Bone marrow (tissue), 2 donors: ENCODE measurements around the gene SLC39A11.
"Not testable (repeated sequence)": the region's sequence is repeated elsewhere in the genome, so short reads cannot be mapped to it uniquely, and the experiment has no call there.

ENCODE experiments used
- DNase-seq, 2 donors: peaks; one replicate each; lab custom pipeline; 2025; lab: John Stamatoyannopoulos, UW

The SLC39A11 gene

GRCh38 chr17:72714357-72714966, 378.0 kb downstream of the SLC39A11 start:
- DNase-seq: no peak

- no peak for DNase-seq
Measured at GRCh38 chr17:72713701-72714100, 378.8 kb downstream of the SLC39A11 start.

- DNase-seq: no peak
Measured at GRCh38 chr17:72711521-72712310, 380.8 kb downstream of the SLC39A11 start.

GRCh38 chr17:72710834-72711233, 381.7 kb downstream of the SLC39A11 start:
- no peak for DNase-seq

- DNase-seq: no peak
Measured at GRCh38 chr17:72710202-72710601, 382.3 kb downstream of the SLC39A11 start.

- DNase-seq: not testable (repeated sequence)
Measured at GRCh38 chr17:72708682-72709081, 383.8 kb downstream of the SLC39A11 start.

GRCh38 chr17:72707881-72708280, 384.6 kb downstream of the SLC39A11 start:
- DNase-seq: no peak

- DNase-seq: no peak
Measured at GRCh38 chr17:72706396-72706981, 386.0 kb downstream of the SLC39A11 start.

GRCh38 chr17:72705905-72706395, 386.5 kb downstream of the SLC39A11 start:
- DNase-seq: no peak

- no peak for DNase-seq
Measured at GRCh38 chr17:72702998-72703397, 389.5 kb downstream of the SLC39A11 start.

- no peak for DNase-seq
Measured at GRCh38 chr17:72702136-72702735, 390.3 kb downstream of the SLC39A11 start.

GRCh38 chr17:72700226-72700625, 392.3 kb downstream of the SLC39A11 start:
- DNase-seq: no peak

GRCh38 chr17:72699545-72699944, 392.9 kb downstream of the SLC39A11 start:
- DNase-seq: no peak

GRCh38 chr17:72697602-72698146, 394.8 kb downstream of the SLC39A11 start:
- DNase-seq: no peak

- no peak for DNase-seq
Measured at GRCh38 chr17:72696721-72697120, 395.8 kb downstream of the SLC39A11 start.

- no peak for DNase-seq
Measured at GRCh38 chr17:72696156-72696555, 396.3 kb downstream of the SLC39A11 start.

- no peak for DNase-seq
Measured at GRCh38 chr17:72693956-72694355, 398.5 kb downstream of the SLC39A11 start.

- DNase-seq: no peak
Measured at GRCh38 chr17:72693151-72693878, 399.2 kb downstream of the SLC39A11 start.

- DNase-seq: no peak
Measured at GRCh38 chr17:72692676-72693075, 399.8 kb downstream of the SLC39A11 start.

GRCh38 chr17:72691586-72691985, 400.9 kb downstream of the SLC39A11 start:
- no peak for DNase-seq

GRCh38 chr17:72691017-72691416, 401.5 kb downstream of the SLC39A11 start:
- DNase-seq: no peak

- no peak for DNase-seq
Measured at GRCh38 chr17:72687886-72688285, 404.6 kb downstream of the SLC39A11 start.
